ENCODE data around the gene PIEZO1. TPM values are rescaled to one million over a fixed set of nuclear protein-coding genes. Genes with fewer than 3 reads are reported as not detected.

The PIEZO1 gene
- total RNA-seq, 1 donor from 2014 or later: 196 TPM

GRCh38 chr16:88780142-88781062 lies 4.6 kb downstream of the PIEZO1 start:
- intact Hi-C loops (cut with DNase I): no loop called here
- no peaks in the 10 kb centered on the region for H3K9me3 ChIP-seq
- no peaks in the 10 kb centered on the region for H3K36me3 ChIP-seq
- no peak for TF ChIP-seq CTCF (IDR thresholded peaks at IDR 0.05)
- no peak for DNase-seq
- peak overlapping the region; percentile 79 for H3K27ac ChIP-seq
- no peaks in the 10 kb centered on the region for H3K27me3 ChIP-seq
- peaks cover 59% of the 10 kb centered on the region for H3K4me1 ChIP-seq
- no peak for ATAC-seq
- H3K4me3 ChIP-seq: peak overlapping the region; percentile 14

DNA sequence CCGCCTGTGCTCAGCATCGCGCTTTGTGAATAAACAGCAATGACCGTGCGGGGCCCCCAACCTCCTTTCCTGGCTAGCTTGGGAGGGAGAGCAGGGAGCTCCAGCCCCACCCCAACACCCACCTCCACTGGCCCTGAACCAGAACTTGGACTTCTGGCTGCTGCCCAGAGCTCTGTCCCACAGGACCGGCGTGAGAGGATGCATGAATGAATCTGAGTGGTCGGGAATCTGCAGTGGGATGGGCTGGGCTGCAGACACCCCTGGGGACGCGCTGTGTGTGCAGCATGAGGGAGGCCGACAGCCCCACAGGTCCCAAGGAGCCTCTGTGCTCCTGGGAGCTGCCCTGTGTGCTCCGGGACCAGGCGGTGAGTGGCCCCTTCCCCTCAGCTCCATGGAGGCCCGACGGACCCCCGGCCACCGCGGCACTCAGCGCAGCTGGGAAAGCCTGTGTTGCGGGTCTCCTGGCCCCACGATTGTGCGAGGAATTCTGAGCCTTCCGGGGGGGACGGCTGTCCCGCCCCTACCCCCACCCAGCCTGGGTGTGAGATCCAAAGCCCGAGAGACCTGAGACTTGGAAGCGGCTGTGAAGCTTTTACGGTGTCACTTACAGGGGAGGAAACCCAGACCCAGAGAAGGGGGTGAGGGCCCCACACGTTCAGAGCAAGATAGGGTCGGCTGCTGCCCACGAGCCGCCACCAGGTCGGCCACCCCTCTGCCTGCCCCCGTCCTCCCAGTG lies 5.4 kb downstream of the PIEZO1 start:
- H3K27me3 ChIP-seq: no peaks in the 10 kb centered on the region
- DNase-seq: no peak
- ATAC-seq: no peak
- H3K4me3 ChIP-seq: no peak overlapping the region
- peaks cover 64% of the 10 kb centered on the region for H3K4me1 ChIP-seq
- H3K36me3 ChIP-seq: no peaks in the 10 kb centered on the region
- intact Hi-C loops (cut with DNase I): no loop called here
- TF ChIP-seq CTCF (IDR thresholded peaks at IDR 0.05): no peak
- no peaks in the 10 kb centered on the region for H3K9me3 ChIP-seq
- peak overlapping the region; percentile 79 for H3K27ac ChIP-seq

DNA sequence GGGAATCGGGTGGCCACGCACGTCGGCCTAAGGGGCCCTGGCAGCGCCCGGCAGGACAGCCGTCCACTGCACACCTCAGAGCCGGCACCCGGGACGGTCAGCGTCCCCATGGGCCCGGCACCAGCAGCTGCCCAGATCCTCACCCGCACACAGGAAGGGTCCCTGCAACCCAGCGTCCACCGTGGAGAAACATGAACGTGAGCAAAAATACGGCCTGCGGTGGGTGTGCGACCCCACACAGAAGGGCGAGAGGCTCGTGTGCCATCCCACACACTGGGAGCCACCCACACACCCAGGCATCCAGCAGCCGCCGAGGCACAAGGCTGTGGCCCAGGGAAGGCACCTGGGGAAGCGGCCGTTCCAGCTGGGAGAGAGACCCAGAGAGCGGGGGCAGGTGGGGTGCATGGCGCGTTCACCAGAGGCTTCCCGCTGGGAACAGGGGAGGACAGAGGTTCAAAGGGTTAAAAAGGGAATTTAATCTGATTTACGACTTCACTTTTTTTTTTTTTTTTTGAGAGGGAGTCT lies 6.4 kb downstream of the PIEZO1 start:
- DNase-seq (no peak), ATAC-seq (no peak)
- Histone ChIP-seq H3K9me3 (no peaks in the 10 kb centered on the region), H3K27ac (no peak overlapping the region), H3K4me1 (peaks cover 71% of the 10 kb centered on the region), H3K4me3 (no peak overlapping the region), H3K36me3 (no peaks in the 10 kb centered on the region), H3K27me3 (no peaks in the 10 kb centered on the region)
- TF ChIP-seq CTCF (IDR thresholded peaks at IDR 0.05): no peak
- intact Hi-C loops (cut with DNase I): no loop called here

DNA sequence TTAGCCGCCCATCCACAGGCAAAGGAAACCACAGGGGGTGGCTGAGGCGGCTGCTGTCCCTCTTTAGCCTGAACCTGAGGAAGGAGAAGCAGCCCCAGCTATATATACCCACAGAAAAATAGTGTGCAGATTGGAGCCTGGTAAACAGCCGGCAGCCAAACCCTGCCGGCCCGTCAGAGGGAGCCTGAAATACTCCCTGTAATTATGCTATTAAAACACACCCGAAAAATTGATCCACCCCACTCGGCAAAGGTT lies 6.8 kb downstream of the PIEZO1 start:
- peaks cover 71% of the 10 kb centered on the region for H3K4me1 ChIP-seq
- no peak for TF ChIP-seq CTCF (IDR thresholded peaks at IDR 0.05)
- no peak overlapping the region for H3K27ac ChIP-seq
- H3K9me3 ChIP-seq: no peaks in the 10 kb centered on the region
- ATAC-seq (no peak), DNase-seq (no peak)
- H3K4me3 ChIP-seq: no peak overlapping the region
- intact Hi-C loops (cut with DNase I): no loop called here
- H3K36me3 ChIP-seq: no peaks in the 10 kb centered on the region
- no peaks in the 10 kb centered on the region for H3K27me3 ChIP-seq

GRCh38 chr16:88777471-88778270 lies 7.3 kb downstream of the PIEZO1 start:
- DNase-seq (no peak), ATAC-seq (no peak)
- Histone ChIP-seq H3K4me1 (peaks cover 71% of the 10 kb centered on the region), H3K36me3 (no peaks in the 10 kb centered on the region), H3K4me3 (no peak overlapping the region), H3K27ac (no peak overlapping the region), H3K27me3 (no peaks in the 10 kb centered on the region), H3K9me3 (no peaks in the 10 kb centered on the region)
- no peak for TF ChIP-seq CTCF (IDR thresholded peaks at IDR 0.05)
- intact Hi-C loops (cut with DNase I): no loop called here
